Coronary artery (tissue), 2 donors: ENCODE results near the gene PITPNB.
A peak's percentile ranks its signal among the peaks of the same experiment; 100 is the strongest.

Source experiments
- DNase-seq: peaks from one replicate; pipeline ENCODE4 v3.0.0-alpha.2; 2017; ENCODE audit warnings: low spot score
- H3K27ac ChIP-seq, 2 donors: fragments of 200-600 bp; sonication (generic); one replicate each; pipeline ENCODE4 v1.5.1; 2016 to 2019
- H3K4me3 ChIP-seq: fragments of 200-600 bp; sonication (generic); 2 replicates; pipeline ENCODE4 v1.5.1; 2016; ENCODE audit warnings: mild to moderate bottlenecking, moderate library complexity
- TF ChIP-seq, protein P1 (sequence below): fragments of 200-600 bp; sonication (generic); IDR thresholded peaks from one replicate; pipeline ENCODE4 v1.5.1; 2019; ENCODE audit warnings: antibody characterized with exemption

Gene PITPNB

DNA sequence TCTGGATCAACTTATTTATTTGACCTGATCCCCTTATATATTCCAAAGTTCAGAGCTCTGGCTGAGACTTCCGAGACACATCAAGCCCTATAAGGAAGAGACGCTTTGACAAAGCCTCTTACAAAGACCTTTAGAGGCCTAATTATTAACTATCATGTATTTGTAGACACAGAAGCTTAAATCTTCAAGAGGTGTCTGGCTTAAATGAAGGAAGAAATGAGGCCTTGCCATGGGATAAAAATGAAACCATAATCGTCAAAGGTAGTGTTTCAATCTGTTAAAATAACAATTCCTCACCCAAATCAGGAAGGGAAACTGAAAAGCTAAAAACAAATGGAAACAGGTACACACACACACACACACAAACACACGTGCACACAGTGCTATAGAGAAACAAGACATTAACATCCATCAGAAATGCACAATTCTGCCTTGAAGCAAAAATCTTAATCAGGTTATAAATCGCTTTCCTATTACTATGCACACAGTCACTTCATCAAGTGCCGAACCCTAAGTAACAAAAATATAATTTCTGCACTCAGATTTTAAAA lies 50.2 kb downstream of the PITPNB start:
- H3K4me3 ChIP-seq, result peak overlapping the region; percentile 21
- TF ChIP-seq, protein P1, sequence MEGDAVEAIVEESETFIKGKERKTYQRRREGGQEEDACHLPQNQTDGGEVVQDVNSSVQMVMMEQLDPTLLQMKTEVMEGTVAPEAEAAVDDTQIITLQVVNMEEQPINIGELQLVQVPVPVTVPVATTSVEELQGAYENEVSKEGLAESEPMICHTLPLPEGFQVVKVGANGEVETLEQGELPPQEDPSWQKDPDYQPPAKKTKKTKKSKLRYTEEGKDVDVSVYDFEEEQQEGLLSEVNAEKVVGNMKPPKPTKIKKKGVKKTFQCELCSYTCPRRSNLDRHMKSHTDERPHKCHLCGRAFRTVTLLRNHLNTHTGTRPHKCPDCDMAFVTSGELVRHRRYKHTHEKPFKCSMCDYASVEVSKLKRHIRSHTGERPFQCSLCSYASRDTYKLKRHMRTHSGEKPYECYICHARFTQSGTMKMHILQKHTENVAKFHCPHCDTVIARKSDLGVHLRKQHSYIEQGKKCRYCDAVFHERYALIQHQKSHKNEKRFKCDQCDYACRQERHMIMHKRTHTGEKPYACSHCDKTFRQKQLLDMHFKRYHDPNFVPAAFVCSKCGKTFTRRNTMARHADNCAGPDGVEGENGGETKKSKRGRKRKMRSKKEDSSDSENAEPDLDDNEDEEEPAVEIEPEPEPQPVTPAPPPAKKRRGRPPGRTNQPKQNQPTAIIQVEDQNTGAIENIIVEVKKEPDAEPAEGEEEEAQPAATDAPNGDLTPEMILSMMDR, result no peak
- DNase-seq, result no peak
- H3K27ac ChIP-seq, result peak overlapping the region; percentile 87 to 91

DNA sequence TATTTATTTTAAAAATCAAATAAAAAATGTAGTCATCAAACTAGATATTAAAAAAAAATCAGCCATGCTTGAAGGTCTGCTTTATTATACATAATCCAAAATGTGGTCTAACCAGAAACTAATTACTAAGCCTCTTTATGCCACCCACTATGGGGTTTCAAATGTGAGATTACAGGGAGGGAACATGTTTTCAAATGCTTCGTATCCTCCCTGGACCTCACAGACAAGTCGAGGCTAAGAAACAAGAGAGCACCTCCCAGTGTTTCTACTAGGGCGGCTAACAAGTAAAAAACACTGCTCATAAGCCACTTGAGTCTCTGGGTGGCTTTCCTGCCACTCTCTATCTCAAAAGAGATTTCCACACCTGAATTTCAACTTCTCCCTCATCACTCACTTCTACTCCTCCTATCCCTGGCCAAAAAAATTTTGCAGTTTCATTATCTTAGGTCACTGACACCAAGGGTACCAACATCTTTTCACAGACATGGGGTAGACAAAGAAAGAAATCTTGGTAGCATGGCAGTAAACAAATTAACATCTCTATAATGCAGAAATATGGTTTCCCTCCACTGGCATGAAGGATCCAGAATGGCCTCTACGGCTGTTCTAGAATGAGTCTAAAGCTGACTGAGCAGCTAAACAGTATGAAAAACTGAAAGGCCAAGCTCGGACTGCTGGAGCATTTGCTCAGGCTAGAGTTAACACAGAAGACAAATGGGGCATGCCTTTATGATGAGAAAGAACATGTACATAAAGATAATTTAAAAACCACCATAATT lies 50.9 kb downstream of the PITPNB start:
- TF ChIP-seq, protein P1, result no peak
- peak overlapping the region; percentile 21 for H3K4me3 ChIP-seq
- DNase-seq, result no peak

DNA sequence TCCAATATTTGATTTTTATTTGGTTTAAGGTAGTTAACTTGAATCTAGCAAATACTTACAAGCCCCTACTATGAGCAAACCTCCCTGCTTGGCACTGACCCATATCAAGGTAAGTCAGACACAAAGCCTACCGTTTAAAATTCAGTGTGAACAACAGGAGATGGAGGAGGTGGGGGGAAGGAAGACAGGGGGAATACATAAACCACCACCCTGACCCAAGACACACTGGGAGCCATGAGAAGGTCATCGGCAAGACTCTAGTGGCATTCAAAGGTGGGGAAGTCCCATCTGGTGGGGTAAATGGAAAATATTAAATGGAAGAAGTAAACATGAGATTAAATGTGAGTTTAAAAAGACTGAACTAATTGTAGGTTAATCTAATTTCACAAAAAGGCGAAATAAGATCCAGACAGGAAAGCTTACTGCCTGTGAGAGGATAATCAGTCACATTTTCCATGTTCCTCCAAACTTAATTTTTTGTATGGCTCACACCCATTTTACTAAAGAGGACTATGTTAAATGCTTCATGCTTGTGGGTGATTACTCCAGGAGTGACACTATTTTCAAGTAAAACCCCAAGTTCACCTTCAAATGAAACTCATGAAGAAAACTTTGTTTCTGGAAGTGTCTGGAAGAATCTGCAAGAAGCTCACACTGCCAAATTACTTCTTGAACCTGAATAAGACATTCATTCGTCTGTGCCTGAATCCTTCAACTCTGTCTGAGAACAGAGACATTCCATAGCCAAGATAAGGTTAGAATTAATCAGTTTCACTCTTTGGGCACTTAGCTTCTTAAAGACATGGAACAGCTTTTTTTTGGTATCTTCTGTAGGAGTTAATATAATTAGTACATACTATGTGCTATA lies 51.7 kb downstream of the PITPNB start:
- DNase-seq, result no peak
- Histone ChIP-seq H3K4me3 (peak overlapping the region; percentile 20), H3K27ac (peak overlapping the region; percentile 87 to 91)
- TF ChIP-seq, protein P1, result no peak

More for the DNA sequence above, 50.9 kb downstream of the PITPNB start:
- H3K27ac ChIP-seq, result peak overlapping the region; percentile 87 to 91

DNA sequence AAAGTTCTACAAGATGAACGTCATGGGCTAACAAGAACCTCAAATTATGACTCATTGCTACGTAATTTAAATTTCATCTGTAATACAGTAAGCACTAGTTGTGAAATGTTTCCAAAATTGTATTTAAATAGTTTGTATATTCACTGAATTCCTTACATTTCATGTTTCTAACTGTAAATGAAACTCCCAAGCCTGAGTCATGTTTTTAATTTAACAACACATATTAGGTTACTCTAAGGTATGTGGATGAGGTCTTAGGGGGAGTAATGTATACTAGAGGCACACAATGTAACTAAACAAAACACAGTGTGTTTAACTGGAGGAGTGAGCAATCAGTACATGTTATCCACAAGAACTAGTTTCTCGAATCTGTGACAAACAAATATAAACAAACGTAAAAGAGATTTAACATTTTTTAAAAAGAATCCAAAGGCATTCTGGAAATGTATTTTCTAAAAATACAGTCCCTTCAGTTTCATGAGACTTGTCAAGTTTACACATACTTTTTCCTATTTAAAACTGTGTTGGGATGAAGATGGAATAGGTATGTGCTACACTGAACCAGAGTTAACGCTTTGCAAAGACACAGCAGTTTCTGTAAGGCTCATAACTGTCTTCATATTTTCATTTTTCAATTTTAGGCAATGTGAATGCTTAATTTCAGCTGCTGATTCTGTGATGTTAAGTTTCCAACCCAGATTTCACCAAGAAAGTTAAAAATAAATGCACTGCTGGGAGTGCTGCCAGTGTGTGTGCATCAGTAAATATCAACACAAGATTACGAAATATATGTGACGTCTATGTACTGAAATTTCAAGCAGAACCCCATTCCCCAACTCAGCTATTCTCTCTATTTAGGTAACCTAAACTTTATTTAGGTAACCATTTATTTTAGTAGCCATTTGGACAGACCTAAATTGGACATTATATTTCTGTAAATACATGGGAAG lies 52.6 kb downstream of the PITPNB start:
- Histone ChIP-seq H3K27ac (peak overlapping the region; percentile 87 to 91), H3K4me3 (peak overlapping the region; percentile 20)
- TF ChIP-seq, protein P1, result no peak
- DNase-seq, result no peak

DNA sequence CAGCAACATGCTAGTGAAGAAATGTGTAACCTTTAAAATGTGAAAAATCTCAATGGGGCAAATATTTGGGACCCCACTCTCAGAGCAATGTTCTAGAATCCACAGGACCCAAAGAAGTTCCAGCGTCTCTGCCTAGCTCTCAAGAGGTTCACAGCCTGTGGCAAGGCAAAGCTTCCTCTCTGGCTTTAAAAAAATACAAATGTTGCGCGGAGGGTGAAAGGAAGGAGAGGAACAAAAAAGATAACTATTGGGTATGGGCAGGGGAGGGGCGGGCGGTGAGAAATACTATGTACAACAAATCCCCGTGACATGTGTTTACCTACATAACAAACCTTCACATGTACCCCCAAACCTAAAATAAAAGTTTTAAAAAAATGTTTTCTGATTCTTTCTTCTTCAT lies 53.6 kb downstream of the PITPNB start:
- TF ChIP-seq, protein P1, result no peak
- no peak for DNase-seq
- Histone ChIP-seq H3K4me3 (no peak overlapping the region), H3K27ac (peak overlapping the region; percentile 87 to 91)

DNA sequence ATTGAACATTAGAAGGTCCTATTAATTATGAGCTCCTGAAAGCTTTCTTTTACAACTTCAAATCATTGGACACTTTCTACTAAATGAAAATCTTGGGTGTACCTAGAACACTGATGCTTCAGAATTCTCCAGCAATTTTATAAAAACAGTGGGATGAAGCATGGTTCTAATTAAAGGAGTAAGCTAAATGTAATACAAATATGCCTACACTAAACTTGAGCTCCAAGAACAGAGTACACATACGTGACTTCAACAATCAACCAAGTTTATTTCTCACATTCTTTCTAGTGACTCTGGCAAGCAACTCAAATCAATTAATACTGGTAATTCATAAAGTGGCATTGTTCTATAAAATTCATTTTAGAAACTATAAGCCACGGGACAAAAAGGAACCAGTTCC lies 55.5 kb downstream of the PITPNB start:
- no peak for DNase-seq
- Histone ChIP-seq H3K4me3 (no peak overlapping the region), H3K27ac (peak overlapping the region; percentile 65 to 87)
- TF ChIP-seq, protein P1, result no peak
